GM20000 (cell line): Measurements from ENCODE around the gene SEL1L3.

ENCODE experiments used
- DNase-seq: peaks from one replicate; pipeline ENCODE4 v3.0.0; 2012; ENCODE audit warnings: low spot score
- CTCF ChIP-seq: IDR thresholded peaks from 2 replicates; pipeline ENCODE4 v1.5.1; 2012; ENCODE audit warnings: mild to moderate bottlenecking, control low read depth; ENCODE audit errors: extremely low read depth, missing control alignments

The SEL1L3 gene

GRCh38 chr4:25729564-25729963, 133.2 kb downstream of the SEL1L3 start:
- no peak for TF ChIP-seq CTCF
- no peak for DNase-seq

- no peak for TF ChIP-seq CTCF
- no peak for DNase-seq
Observed at GRCh38 chr4:25728886-25729285, 133.9 kb downstream of the SEL1L3 start.

GRCh38 chr4:25727711-25728493, 134.9 kb downstream of the SEL1L3 start:
- no peak for TF ChIP-seq CTCF
- no peak for DNase-seq

- no peak for TF ChIP-seq CTCF
Observed at GRCh38 chr4:25725870-25726269, 136.9 kb downstream of the SEL1L3 start.

GRCh38 chr4:25723409-25723808, 139.4 kb downstream of the SEL1L3 start:
- no peak for DNase-seq
- TF ChIP-seq CTCF, result no peak

More at GRCh38 chr4:25725870-25726269, 136.9 kb downstream of the SEL1L3 start:
- no peak for DNase-seq

GRCh38 chr4:25722964-25723363, 139.8 kb downstream of the SEL1L3 start:
- DNase-seq, result no peak
- TF ChIP-seq CTCF, result no peak

- no peak for TF ChIP-seq CTCF
- no peak for DNase-seq
Observed at GRCh38 chr4:25713812-25714211, 149.0 kb downstream of the SEL1L3 start.
